ENCODE data around the gene SLC22A13.

Gene SLC22A13

GRCh38 chr3:38327335-38328009 is 61.9 kb downstream of the SLC22A13 start:
- no peak for DNase-seq (ENCODE audit: low read depth in 2 of 2, low spot score in 1 of 2)
